HTR-8/SVneo (cell line): ENCODE results near the gene SPDEF.

Experiments used
- DNase-seq: peaks from one replicate; pipeline ENCODE4 v3.0.0; 2011; ENCODE audit warnings: low spot score, mixed read lengths; ENCODE audit not compliant: insufficient read length
- FAIRE-seq: peaks from 2 replicates; lab custom pipeline; 2011; peaks lifted over from hg19 to GRCh38; lab: Jason Lieb, UNC

SPDEF gene

GRCh38 chr6:34556031-34556471 lies at the start of gene SPDEF:
Gene SPDEF (minus strand): TSS chr6:34556329. CDS start chr6:34544455, 11,874 bp downstream.
- FAIRE-seq (no peak), DNase-seq (no peak)

GRCh38 chr6:34603707-34604106 lies 47.6 kb upstream of the SPDEF start:
- no peak for DNase-seq
- FAIRE-seq, result no peak

GRCh38 chr6:34602318-34603111 lies 46.4 kb upstream of the SPDEF start:
- DNase-seq, result peak; percentile 20
- FAIRE-seq, result no peak

GRCh38 chr6:34601706-34602105 lies 45.6 kb upstream of the SPDEF start:
- no peak for DNase-seq
- FAIRE-seq, result no peak

GRCh38 chr6:34600796-34601195 lies 44.7 kb upstream of the SPDEF start:
- FAIRE-seq (no peak), DNase-seq (no peak)

GRCh38 chr6:34600101-34600500 lies 44.0 kb upstream of the SPDEF start:
- FAIRE-seq (no peak), DNase-seq (no peak)

GRCh38 chr6:34598712-34599111 lies 42.6 kb upstream of the SPDEF start:
- no peak for DNase-seq
- no peak for FAIRE-seq

- no peak for DNase-seq
- no peak for FAIRE-seq
Measured at GRCh38 chr6:34597605-34598353, 41.6 kb upstream of the SPDEF start.

- FAIRE-seq (no peak), DNase-seq (no peak)
Measured at GRCh38 chr6:34596798-34597197, 40.7 kb upstream of the SPDEF start.

- FAIRE-seq (no peak), DNase-seq (no peak)
Measured at GRCh38 chr6:34595332-34596184, 39.4 kb upstream of the SPDEF start.

GRCh38 chr6:34593701-34594100 lies 37.6 kb upstream of the SPDEF start:
- DNase-seq (no peak), FAIRE-seq (no peak)

GRCh38 chr6:34592208-34592952 lies 36.3 kb upstream of the SPDEF start:
- DNase-seq, result no peak
- no peak for FAIRE-seq

GRCh38 chr6:34589691-34590090 lies 33.6 kb upstream of the SPDEF start:
- FAIRE-seq (no peak), DNase-seq (no peak)

GRCh38 chr6:34589140-34589539 lies 33.0 kb upstream of the SPDEF start:
- FAIRE-seq, result no peak
- no peak for DNase-seq

- DNase-seq (no peak), FAIRE-seq (no peak)
Measured at GRCh38 chr6:34587851-34588250, 31.7 kb upstream of the SPDEF start.

- no peak for FAIRE-seq
- no peak for DNase-seq
Measured at GRCh38 chr6:34587325-34587724, 31.2 kb upstream of the SPDEF start.

GRCh38 chr6:34586327-34587040 lies 30.4 kb upstream of the SPDEF start:
- DNase-seq (no peak), FAIRE-seq (no peak)

GRCh38 chr6:34585512-34586061 lies 29.5 kb upstream of the SPDEF start:
- no peak for FAIRE-seq

GRCh38 chr6:34585108-34585507 lies 29.0 kb upstream of the SPDEF start:
- FAIRE-seq (no peak), DNase-seq (no peak)

More at GRCh38 chr6:34585512-34586061, 29.5 kb upstream of the SPDEF start:
- no peak for DNase-seq
